GM21737 (cell line): ENCODE data around the gene BARD1.
"Not testable (repeated sequence)": the region's sequence is repeated elsewhere in the genome, so short reads cannot be mapped to it uniquely, and the experiment has no call there.

Source experiments
- ATAC-seq: cut with Tn5 transposase; IDR thresholded peaks from one replicate; pipeline ENCODE4 v1.9.1; 2021; ENCODE audit warnings: mild to moderate bottlenecking, moderate library complexity; ENCODE audit not compliant: unreplicated experiment

Gene BARD1

DNA sequence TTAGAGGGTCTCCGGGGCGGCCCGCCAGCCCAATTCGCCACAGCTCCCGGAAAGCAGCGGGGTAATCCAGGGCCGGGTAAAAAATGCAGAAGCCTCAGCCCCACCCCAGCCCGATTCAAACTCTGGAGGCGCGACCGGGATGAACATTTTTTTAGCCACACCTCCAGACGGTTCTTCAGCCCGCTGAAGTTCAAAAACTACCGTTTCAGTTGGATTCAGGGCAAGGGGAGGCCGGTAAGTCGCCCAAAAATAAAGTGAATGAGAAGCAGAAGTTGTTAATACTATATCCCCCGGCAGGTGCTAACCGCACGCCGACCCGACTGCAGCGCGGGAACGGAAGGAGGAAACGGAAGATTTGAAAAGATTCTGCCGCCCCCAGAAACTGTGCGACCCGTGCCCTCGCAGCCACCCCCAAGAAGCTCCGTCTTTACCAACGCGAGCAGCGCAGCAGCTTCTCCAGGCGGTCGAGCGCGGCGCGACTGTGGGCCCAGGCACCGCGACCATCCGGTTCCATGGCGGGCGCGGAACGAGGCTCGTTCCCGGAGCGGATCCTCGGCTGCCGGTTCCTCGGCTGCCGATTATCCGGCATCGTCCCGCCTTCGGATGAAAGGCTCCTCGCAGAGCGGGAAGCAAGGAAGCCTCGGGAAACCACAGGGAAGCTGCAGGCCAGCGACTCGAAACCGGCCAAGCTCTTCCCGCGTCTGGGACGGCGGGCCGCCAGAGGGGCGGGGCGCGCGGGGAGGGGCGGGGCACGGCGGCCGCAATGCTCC lies at the start of gene BARD1:
BARD1 (minus strand) TSS at position 703 of the 770 bp plus-strand sequence; CDS start at position 589, 114 bp downstream.
- ATAC-seq, result peak; percentile 25

- no peak for ATAC-seq
Measured at GRCh38 chr2:214856137-214856536, 46.7 kb upstream of the BARD1 start.

DNA sequence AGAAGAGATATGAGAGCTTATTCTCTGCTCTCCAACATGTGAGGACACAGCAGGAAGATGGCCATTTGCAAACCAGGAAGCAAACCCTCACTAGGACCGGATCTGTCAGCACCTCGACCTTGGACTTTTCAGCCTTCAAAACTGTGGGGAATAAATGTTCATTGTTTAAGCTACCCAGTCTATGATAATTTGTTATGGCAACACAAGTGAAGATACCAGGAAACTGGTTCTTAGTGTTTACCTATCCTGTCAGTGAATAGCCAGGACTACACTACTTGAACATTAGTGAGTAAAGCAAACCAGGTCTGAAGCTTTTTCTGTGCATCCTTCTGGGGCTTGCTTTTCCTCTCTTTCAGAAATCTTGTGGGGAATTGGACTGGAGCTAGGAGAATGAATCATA lies 44.4 kb upstream of the BARD1 start:
- no peak for ATAC-seq

DNA sequence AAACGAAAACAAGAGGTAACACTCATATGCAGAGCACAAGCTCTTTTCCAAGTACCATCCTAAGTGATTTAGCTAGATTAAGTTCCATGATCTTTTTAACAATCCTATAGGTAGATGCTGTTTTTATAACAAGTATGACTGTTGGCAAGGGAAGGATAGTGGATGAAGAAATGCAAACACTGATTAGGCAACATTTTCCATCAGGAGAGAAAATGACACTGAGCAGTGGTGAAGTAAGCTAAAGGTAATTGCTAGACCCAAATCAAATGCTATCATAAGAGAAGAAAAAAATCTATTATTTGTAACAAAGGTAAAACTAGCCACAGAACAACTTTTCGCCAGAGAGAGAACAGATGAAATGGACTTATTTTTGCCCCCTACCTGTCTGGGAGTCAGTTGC lies 34.3 kb upstream of the BARD1 start:
- ATAC-seq, result no peak

DNA sequence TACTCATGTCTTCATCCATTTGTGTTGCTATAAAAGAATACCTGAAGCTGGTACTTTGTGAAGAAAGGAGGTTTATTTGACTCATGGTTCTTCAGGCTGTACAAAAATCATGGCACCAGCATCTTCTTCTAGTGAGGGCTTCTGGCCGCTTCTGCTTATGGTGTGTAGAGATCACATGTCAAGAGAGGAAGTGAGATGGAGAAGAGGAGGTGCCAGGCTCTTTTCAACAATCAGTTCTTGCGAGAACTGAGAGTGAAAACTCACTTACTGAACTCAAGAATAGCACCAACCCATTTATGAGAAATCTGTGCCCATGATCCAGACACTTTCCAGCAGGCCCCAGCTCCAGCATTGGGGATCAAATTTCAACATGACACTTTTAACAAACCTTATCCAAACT lies 30.0 kb upstream of the BARD1 start:
- ATAC-seq, result peak; percentile 84

DNA sequence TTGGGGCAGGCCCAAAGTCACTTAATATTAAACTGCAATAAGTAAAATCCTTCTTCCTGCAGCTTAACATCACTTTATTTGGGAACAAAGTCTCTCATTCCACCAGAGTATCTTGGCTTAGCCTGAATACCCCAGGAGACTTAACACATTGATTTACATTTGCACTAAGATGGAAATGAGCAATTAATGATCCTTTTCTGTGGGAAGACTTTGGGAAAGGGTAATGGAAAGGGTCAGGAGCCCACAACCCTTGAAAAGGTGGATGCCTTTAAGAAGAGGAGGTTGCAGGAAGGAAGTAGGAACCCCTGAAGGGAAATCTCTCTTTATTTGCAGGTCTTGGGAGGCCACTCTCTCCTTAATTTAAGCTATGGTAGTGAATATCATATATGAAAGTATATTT lies 28.0 kb upstream of the BARD1 start:
- no peak for ATAC-seq

GRCh38 chr2:214836568-214836967 lies 27.1 kb upstream of the BARD1 start:
- ATAC-seq, result no peak

DNA sequence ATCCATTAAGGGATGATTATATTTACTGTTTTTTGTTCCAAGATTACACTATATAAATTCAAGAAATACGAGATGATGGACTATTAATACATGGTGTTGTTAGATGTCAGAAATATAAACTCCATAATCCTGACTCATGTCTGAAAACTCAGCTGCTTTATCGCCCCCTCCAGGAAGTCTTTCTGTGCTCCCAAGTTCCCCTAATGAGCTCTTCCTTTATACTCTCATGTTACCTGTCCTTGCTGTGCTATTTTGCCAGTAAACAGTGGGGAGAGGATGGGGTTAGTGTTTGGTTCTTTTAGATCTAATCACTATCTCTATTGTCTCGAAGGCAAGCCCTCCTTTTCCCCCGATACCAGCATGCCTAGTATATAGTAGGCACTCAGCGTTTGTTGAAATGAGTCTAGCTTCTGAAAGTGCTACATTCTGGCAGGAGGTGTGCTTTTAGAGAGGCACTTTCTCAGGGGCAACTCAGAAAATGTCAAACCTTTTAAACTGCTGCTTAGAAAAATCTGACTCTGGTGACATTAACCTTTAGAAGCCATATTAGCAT lies 21.4 kb upstream of the BARD1 start:
- no peak for ATAC-seq

DNA sequence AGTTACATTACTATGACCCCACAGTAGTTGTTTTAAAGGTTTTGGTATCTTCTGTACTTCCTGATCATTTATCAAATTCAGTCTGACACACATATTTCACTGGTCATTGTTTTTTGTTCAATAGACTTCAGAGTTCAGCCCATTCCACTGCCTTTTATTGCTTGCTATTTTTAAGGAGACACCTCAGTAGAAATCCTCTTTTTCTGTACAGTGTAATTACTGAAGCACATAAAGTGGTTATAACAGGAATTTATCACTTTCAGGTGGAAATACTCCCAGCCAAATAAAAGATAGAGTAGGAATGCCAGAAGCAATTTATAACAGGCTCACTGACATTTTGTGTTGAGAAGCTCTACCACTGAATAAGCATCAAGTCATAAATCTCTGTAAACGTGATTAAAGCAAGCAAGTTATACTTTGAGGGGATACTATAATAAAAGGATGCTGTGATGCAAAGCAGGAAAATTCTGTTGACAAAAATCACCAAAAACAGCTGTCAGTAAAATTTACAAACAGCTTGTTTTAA lies 6.6 kb upstream of the BARD1 start:
- no peak for ATAC-seq

DNA sequence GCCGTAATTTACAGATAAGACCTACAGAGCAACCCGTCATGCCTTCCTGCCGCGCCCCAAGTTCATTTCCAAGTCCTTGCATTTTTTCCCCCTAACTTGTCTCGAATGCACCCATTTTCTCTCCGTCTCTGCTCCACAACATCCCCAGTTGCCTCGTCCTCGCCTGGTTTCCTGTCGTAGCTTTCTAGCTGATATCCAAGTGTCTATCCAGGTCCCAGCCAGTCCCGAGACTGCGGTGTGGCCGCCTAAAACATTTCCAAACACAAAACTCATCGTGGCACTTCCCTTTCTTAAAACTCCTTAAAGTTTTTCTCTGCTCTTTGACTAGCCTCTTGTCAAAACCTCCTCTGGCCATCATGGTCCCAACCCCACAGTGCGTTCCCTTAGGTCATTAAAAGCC lies 1.2 kb upstream of the BARD1 start:
- ATAC-seq, result no peak

GRCh38 chr2:214809751-214810564 lies 475 bp upstream of the BARD1 start:
- peak; percentile 83 for ATAC-seq

DNA sequence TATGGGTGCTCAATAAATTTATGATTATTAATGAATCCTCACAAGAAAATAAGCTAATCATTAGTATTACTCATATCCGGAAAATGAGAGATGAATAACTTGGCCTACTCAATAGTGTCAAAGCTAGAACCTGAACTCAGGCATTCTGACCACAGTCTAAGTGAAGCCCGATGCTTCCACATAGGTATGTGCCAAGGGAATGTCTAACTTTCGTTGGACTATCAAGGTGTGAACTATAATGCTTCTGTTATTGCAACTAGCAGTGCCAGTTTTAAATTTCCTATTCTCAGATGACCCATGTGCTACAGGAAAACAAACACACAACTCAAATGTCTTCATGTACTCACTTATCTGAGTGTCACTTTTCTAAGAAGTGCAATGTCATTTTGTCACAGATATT lies 1.8 kb downstream of the BARD1 start:
- no peak for ATAC-seq

- no peak for ATAC-seq
Measured at GRCh38 chr2:214801768-214802397, 7.6 kb downstream of the BARD1 start.

DNA sequence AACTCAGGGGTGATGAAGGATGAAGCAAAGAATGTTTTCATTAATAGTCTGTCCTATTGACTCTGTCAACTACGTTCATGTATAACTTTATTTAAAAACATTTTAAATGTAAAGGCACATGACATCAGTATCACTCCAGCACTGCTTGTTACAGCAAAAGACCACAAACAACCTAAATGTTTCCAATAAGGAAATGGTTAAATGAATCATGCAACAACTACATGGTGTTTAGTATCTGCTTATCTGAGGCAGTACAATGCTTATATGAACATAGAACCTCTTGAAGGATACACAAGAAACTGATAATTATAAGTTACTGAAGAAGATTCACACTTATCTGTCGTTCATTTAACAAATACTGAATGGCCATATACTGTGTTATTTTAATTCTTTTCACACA lies 8.4 kb downstream of the BARD1 start:
- no peak for ATAC-seq

DNA sequence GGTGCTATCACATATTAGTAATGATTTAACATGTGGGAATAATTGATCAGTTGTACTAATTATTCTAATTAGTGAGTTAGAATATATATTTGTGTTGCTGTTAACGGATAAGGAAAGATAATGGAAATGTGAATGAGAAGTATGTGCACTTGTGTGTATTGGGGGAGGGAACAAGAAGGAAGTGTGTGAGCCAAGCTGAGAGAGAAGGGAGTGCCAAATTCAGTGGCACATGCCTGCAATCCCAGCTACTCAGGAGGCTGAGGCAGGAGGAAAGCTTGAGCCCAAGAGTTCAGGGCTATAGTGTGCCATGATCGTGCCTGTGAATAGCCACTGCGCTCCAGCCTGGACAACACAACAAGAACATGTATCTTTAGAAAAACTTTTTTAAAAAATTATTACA lies 9.3 kb downstream of the BARD1 start:
- no peak for ATAC-seq

DNA sequence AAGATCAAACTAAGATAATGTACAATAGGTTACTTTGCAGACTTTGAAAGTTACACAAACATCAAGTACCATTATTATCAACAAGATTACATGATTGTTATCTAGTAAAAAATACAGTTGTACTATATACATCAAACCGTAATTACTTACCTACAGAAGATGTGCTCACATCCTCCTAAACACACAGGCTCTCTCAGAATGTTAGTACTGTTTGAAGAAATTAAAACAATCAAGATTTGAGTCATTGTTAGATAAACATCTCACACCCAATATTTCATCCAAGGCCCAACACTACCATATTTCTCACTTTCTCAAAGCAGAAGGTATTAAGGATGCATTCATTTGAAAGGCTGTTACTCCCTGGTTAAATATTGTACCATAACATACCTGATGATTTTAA lies 12.6 kb downstream of the BARD1 start:
- no peak for ATAC-seq

DNA sequence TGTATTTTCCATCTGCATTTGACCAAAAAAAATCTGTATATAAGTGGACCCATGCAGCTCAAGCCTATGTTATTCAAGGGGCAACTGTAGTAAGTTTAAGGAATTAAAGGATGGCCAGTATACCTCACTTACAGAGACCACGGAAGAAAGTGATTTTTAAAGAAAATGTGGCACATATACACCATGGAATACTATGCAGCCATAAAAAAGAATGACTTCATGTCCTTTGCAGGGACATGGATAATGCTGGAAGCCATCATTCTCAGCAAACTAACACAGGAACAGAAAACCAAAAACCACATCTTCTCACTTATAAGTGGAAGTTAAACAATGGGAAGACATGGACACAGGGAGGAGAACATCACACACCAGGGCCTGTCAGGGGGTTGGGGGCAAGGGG lies 26.3 kb downstream of the BARD1 start:
- not testable (repeated sequence) for ATAC-seq

DNA sequence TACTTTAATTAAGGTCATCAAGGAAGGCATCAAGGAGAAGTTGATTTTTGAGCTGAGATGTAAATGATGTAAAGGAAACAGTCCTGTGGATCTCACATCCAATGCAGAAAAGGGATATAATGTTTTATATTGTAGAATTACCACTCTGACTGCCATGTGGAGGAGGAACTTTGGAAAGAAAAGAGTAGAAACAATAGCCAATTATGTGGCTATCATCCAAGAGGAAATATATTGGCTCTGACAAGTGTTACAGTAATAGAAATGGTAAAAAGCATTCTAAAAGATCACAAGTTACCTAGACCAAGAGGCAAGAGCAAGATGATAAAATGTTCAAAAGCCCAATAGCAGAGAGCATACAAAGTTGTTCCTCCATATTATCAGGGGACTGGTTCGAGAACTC lies 26.8 kb downstream of the BARD1 start:
- ATAC-seq, result no peak

DNA sequence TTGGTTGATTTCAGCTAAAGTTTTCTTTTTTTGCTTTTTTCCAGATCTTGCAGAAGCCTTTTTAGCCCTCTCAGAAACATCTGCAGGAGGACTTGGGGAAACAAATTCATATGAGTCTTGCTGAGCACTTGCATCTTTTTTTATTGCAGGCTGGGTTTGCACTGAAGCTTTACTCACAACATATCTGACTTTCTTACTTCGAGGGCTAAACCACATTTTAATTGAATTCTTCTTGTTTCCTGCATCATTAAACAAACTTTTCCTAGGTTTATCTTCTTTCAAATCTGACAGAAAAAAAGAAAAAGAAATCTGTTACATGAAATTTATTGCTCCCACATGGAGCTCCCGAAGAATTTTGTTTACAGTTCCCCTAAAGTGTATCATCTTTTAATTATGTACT lies 28.3 kb downstream of the BARD1 start:
- no peak for ATAC-seq

- no peak for ATAC-seq
Measured at GRCh38 chr2:214775971-214776370, 33.5 kb downstream of the BARD1 start.

DNA sequence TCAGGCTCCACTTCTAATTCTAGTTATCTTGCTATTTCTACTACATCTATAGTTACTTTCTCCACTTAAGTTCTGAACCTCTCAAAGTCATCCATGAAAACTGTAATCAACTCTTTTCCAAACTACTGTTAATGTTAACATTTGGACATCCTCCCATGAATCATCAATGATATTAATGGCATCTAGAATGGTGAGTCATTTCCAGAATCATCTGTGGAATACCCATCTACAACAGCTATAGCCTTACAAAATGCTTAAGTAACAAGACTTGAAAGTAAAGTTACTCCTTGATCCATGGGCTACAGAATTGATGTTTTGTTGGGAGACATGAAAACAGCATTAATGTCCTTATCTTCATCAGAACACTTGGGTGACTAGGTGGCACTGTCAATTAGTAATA lies 35.4 kb downstream of the BARD1 start:
- no peak for ATAC-seq
